ENCODE results near the gene PRKCE.
A peak's percentile ranks its signal among the peaks of the same experiment; 100 is the strongest.

GRCh38 chr2:46029332-46029811, 377.9 kb downstream of the PRKCE start:
- TF ChIP-seq POLR2AphosphoS5 (IDR thresholded peaks at IDR 0.05; ENCODE audit: low read depth) (no peak), EZH2 (IDR thresholded peaks at IDR 0.05; ENCODE audit: low read depth, unreplicated experiment) (no peak), CTCF (conservative IDR thresholded peaks at IDR 0.05; ENCODE audit: low read depth in 2 of 2) (peak; percentile 40 to 45), EZH2phosphoT487 (IDR thresholded peaks at IDR 0.05; ENCODE audit: unreplicated experiment) (no peak), REST (IDR thresholded peaks at IDR 0.05; ENCODE audit: unreplicated experiment) (no peak), CREB1 (CRISPR knock-in tag; IDR thresholded peaks at IDR 0.05; ENCODE audit: low read depth) (no peak), NANOG (IDR thresholded peaks at IDR 0.05; ENCODE audit: borderline replicate concordance) (no peak), ETS1 (IDR thresholded peaks at IDR 0.05) (no peak), ZNF331 (CRISPR knock-in tag; IDR thresholded peaks at IDR 0.05; ENCODE audit: low read depth) (no peak), ZNF114 (CRISPR knock-in tag; IDR thresholded peaks at IDR 0.05) (no peak), JUNB (IDR thresholded peaks at IDR 0.05; ENCODE audit: unreplicated experiment) (no peak)
